Smooth muscle cell (in vitro differentiated cells): ENCODE measurements around the gene NOC4L. TPM values are rescaled to one million over a fixed set of nuclear protein-coding genes. Genes with fewer than 3 reads are reported as not detected.

ENCODE experiments used
- DNase-seq: peaks from one replicate; lab custom pipeline; 2025; ENCODE audit not compliant: unreplicated experiment; lab: John Stamatoyannopoulos, UW
- H2AFZ ChIP-seq: fragments of 200-600 bp; sonication (generic); 2 replicates; pipeline ENCODE4 v1.6.0; 2016; ENCODE audit warnings: antibody characterized with exemption, low read depth, mild to moderate bottlenecking
- H3F3A ChIP-seq: fragments of 200-600 bp; sonication (generic); 2 replicates; pipeline ENCODE4 v1.6.0; 2017; ENCODE audit warnings: antibody characterized with exemption, low read depth
- H3K27ac ChIP-seq: fragments of 200-600 bp; sonication (generic); 2 replicates; pipeline ENCODE4 v1.5.1; 2016; ENCODE audit warnings: low read depth, mild to moderate bottlenecking
- H3K27me3 ChIP-seq: fragments of 200-600 bp; sonication (generic); 2 replicates; pipeline ENCODE4 v1.6.1; 2016; ENCODE audit warnings: low read depth, mild to moderate bottlenecking
- H3K36me3 ChIP-seq: fragments of 200-600 bp; sonication (generic); 2 replicates; pipeline ENCODE4 v1.5.1; 2016; ENCODE audit warnings: low read depth
- H3K4me1 ChIP-seq: fragments of 200-600 bp; sonication (generic); 2 replicates; pipeline ENCODE4 v1.5.1; 2016; ENCODE audit warnings: low read depth
- H3K4me2 ChIP-seq: fragments of 200-600 bp; sonication (generic); 2 replicates; pipeline ENCODE4 v1.6.0; 2016; ENCODE audit warnings: mild to moderate bottlenecking
- H3K4me3 ChIP-seq: fragments of 200-600 bp; sonication (generic); 2 replicates; pipeline ENCODE4 v1.5.1; 2016; ENCODE audit warnings: mild to moderate bottlenecking
- H3K79me2 ChIP-seq: fragments of 200-600 bp; sonication (generic); 2 replicates; pipeline ENCODE4 v1.6.0; 2016; ENCODE audit warnings: low read depth, mild to moderate bottlenecking
- H3K9ac ChIP-seq: fragments of 200-600 bp; sonication (generic); 2 replicates; pipeline ENCODE4 v1.6.0; 2016; ENCODE audit warnings: low read depth
- H3K9me3 ChIP-seq: fragments of 200-600 bp; sonication (generic); replicated peaks from 2 replicates; pipeline ENCODE4 v1.5.1; 2016; ENCODE audit warnings: low read depth
- H4K20me1 ChIP-seq: fragments of 200-600 bp; sonication (generic); 2 replicates; pipeline ENCODE4 v1.6.0; 2016; ENCODE audit warnings: low read depth
- WGBS: methylation state at CpG from one replicate; pipeline ENCODE4 v1.1.7; 2016; ENCODE audit warnings: low lambda C conversion rate; 5-methylcytosine and 5-hydroxymethylcytosine counted together
- polyA plus RNA-seq: library from polyadenylated mRNA; unstranded; fragments of >200 nt; fragmentation: Nextera tagmentation; extraction: Ambion mirVana; gene quantifications from 2 replicates; pipeline ENCODE4 v1.2.1, GENCODE V29; 2016
- total RNA-seq: library from RNA; depleted of rRNA; stranded (reverse); fragments of >200 nt; gene quantifications from 2 replicates; pipeline ENCODE4 v1.2.3, GENCODE V29; 2014
- TF ChIP-seq, protein P1 (sequence below): fragments of 200-600 bp; sonication (generic); IDR thresholded peaks from 2 replicates; pipeline ENCODE4 v1.5.1; 2017; ENCODE audit warnings: borderline replicate concordance, mild to moderate bottlenecking, antibody characterized with exemption; ENCODE audit not compliant: insufficient read depth, poor library complexity, severe bottlenecking

Gene NOC4L
- total and polyA plus RNA-seq, 2 experiments from 2014 or later, result 9.8 to 39.9 TPM

DNA sequence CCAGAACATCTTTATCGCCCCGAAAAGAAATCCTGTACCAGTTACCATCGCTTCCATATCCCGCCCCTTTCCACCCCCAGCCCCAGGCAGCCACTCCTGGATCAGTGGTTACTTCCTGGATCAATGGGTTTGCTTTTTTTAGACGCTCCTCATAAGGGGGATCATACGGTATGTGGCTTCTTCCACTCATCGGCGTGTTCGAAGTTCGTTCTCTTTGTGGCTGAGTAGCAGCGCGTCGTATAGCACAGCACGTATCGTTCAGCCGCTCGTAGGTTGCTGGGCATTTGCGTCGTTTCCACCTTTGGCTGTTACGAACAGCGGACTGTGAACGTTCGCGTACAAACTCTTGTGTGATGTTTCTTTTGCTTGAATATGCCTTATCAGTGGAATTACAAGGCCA lies 1.8 kb downstream of the NOC4L start:
- Histone ChIP-seq H3K9me3 (no peaks in the 10 kb centered on the region), H3K36me3 (no peaks in the 10 kb centered on the region), H3K4me2 (no peak overlapping the region), H3K27ac (no peak overlapping the region), H3K27me3 (no peaks in the 10 kb centered on the region), H3K4me3 (no peak overlapping the region), H2AFZ (no peak overlapping the region), H3K4me1 (peaks cover 11% of the 10 kb centered on the region), H3K9ac (no peak overlapping the region), H3K79me2 (peaks cover 13% of the 10 kb centered on the region), H3F3A (no peaks in the 10 kb centered on the region), H4K20me1 (peaks cover 6% of the 10 kb centered on the region)
- no peak for DNase-seq
- 97% methylated on average over 24 of the region's 24 CpGs for WGBS
- TF ChIP-seq, protein P1, sequence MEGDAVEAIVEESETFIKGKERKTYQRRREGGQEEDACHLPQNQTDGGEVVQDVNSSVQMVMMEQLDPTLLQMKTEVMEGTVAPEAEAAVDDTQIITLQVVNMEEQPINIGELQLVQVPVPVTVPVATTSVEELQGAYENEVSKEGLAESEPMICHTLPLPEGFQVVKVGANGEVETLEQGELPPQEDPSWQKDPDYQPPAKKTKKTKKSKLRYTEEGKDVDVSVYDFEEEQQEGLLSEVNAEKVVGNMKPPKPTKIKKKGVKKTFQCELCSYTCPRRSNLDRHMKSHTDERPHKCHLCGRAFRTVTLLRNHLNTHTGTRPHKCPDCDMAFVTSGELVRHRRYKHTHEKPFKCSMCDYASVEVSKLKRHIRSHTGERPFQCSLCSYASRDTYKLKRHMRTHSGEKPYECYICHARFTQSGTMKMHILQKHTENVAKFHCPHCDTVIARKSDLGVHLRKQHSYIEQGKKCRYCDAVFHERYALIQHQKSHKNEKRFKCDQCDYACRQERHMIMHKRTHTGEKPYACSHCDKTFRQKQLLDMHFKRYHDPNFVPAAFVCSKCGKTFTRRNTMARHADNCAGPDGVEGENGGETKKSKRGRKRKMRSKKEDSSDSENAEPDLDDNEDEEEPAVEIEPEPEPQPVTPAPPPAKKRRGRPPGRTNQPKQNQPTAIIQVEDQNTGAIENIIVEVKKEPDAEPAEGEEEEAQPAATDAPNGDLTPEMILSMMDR, result no peak

DNA sequence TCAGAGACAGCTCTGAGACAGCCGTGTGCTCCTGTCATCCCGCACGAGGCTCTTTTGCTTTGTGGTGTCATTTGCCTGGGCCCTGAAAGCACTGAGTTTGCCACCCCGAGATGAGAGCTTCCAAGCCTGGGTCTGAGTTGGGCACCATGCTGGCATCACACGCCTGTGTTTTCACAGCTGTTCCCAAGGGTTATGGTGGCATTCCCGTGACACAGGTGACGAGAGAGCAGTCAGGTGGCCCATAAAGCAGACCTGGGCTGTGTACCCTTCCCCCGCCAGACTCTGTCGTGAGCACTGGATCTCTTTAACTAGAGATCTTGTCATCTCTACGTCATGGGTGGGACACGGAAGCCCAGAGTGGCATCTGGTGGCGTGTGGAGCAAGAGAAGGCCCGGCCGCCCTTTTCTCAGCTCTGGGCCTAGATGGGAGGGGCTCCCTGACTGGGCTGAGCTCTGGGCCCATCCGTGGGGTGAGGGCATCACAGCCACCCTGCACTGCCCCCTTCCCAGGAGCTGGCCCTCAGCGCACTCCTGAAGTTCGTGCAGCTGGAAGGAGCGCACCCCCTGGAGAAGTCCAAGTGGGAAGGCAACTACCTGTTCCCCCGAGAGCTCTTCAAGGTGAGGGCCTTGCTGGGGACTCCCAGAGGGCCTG lies 2.6 kb downstream of the NOC4L start:
- H3K27me3 ChIP-seq, result no peaks in the 10 kb centered on the region
- H3F3A ChIP-seq, result no peaks in the 10 kb centered on the region
- no peak overlapping the region for H3K4me3 ChIP-seq
- TF ChIP-seq, protein P1, result no peak
- WGBS, result 99% methylated on average over 19 of the region's 19 CpGs
- no peak overlapping the region for H3K9ac ChIP-seq
- DNase-seq, result no peak
- H3K79me2 ChIP-seq, result peaks cover 13% of the 10 kb centered on the region
- no peak overlapping the region for H2AFZ ChIP-seq
- no peaks in the 10 kb centered on the region for H3K9me3 ChIP-seq
- peaks cover 11% of the 10 kb centered on the region for H3K4me1 ChIP-seq
- H3K4me2 ChIP-seq, result no peak overlapping the region
- no peak overlapping the region for H3K27ac ChIP-seq
- H4K20me1 ChIP-seq, result peaks cover 6% of the 10 kb centered on the region
- H3K36me3 ChIP-seq, result no peaks in the 10 kb centered on the region

DNA sequence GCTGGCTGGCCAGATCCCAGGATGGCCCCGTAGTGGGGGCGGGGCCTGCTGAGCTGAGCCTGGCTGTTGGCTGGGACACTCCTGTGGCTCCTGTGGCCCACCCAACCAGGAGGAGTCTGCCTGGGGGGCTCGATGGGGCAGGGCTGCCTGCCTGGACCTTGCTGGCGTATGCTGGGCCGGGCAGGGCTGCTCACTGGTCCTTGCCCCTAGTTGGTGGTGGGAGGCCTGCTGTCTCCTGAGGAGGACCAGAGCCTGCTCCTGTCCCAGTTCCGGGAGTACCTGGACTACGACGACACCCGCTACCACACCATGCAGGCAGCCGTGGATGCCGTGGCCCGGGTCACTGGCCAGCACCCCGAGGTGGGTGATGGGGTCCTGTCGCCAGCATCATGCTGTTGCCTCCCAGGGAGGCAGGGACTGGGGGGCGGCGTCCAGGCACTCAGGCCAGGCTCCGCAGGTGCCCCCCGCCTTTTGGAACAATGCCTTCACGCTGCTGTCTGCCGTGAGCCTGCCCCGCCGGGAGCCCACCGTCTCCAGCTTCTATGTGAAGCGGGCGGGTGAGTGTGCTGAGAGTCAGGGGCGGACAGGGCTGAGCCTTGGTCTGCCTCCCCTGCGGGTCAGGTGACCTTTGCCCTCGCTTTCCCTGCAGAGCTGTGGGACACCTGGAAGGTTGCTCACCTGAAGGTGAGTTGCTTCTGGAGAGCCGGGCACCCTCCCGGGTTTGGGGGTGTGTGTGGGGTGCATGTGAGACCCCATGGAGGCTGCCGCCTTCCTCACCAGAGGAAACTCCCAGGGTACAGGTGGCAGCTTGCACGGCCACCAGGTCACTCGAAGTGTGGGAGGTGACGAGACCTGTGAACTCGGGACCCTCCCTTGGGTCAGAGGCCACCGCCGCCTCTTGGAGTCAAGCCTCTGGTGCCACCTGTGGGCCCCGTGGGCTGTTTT lies 3.4 kb downstream of the NOC4L start:
- H3K4me2 ChIP-seq, result no peak overlapping the region
- H2AFZ ChIP-seq, result no peak overlapping the region
- H3K27me3 ChIP-seq, result no peaks in the 10 kb centered on the region
- DNase-seq, result no peak
- 96% methylated on average over 38 of the region's 38 CpGs for WGBS
- H3K79me2 ChIP-seq, result peaks cover 13% of the 10 kb centered on the region
- H3K4me3 ChIP-seq, result no peak overlapping the region
- no peaks in the 10 kb centered on the region for H3K9me3 ChIP-seq
- TF ChIP-seq, protein P1, result no peak
- H3K27ac ChIP-seq, result no peak overlapping the region
- H3K36me3 ChIP-seq, result no peaks in the 10 kb centered on the region
- H4K20me1 ChIP-seq, result peaks cover 6% of the 10 kb centered on the region
- no peak overlapping the region for H3K9ac ChIP-seq
- peaks cover 11% of the 10 kb centered on the region for H3K4me1 ChIP-seq
- no peaks in the 10 kb centered on the region for H3F3A ChIP-seq
